Skin epidermis (tissue), 12 donors: ENCODE data around the gene STARD7.

ENCODE experiments used
- H3K27ac ChIP-seq, 21 experiments: fragments of 200-600 bp; sonication (generic) in 11 of 21; one replicate each; pipeline ENCODE4 v1.5.0; 2020; ENCODE audit warnings: mild to moderate bottlenecking in 3 of 21, inconsistent platforms in 2 of 21, moderate library complexity in 2 of 21
- H3K4me3 ChIP-seq, 7 experiments: fragments of 200-600 bp; sonication (generic) in 2 of 7; one replicate each; pipeline ENCODE4 v1.5.0; 2020; ENCODE audit warnings: inconsistent platforms in 2 of 7, mild to moderate bottlenecking in 2 of 7, moderate library complexity in 1 of 7

STARD7 gene

DNA sequence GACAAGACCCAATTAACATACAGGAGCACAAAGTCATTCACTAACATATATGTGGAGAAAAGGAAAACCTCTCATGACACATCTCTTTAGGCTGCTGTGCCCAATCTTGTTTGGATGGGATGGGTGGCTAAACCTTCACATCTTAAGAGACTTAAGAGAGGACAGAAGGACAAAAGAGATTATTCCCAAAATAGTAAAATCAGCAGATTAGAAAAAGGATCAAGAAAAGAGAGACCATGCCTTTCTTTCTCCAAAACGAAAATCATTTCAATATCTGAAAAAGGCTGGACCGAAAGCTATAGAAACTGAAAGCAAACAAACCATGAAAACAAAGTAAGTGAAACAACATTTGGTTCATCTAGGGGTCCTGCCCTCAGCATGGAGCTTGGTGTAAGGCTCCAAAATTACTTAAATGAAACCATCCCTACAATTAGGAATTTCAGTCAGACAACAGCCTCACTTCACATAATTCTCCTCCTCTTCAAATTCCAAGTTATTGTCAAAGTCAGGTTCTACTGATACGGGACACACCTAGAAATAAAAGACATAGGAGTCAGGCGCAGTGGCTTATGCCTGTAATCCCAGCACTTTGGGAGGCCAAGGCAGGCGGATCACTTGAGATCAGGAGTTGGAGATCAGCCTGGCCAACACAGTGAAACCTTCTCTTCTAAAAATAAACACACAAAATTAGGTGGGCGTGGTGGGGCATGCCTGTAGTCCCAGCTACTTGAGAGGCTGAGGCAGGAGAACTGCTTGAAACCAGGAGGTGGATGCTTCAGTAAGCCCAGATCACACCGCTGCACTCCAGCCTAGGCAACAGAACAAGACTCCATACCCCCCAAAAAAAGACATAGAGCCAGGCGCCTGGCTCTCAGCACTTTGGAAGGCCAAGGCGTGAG lies 5.2 kb downstream of the STARD7 start:
- H3K4me3 ChIP-seq, result peak overlapping the region in 1 of 7 experiments; percentile 1
- peak overlapping the region in 18 of 21 experiments; percentile 14 to 78 (median 68) for H3K27ac ChIP-seq

DNA sequence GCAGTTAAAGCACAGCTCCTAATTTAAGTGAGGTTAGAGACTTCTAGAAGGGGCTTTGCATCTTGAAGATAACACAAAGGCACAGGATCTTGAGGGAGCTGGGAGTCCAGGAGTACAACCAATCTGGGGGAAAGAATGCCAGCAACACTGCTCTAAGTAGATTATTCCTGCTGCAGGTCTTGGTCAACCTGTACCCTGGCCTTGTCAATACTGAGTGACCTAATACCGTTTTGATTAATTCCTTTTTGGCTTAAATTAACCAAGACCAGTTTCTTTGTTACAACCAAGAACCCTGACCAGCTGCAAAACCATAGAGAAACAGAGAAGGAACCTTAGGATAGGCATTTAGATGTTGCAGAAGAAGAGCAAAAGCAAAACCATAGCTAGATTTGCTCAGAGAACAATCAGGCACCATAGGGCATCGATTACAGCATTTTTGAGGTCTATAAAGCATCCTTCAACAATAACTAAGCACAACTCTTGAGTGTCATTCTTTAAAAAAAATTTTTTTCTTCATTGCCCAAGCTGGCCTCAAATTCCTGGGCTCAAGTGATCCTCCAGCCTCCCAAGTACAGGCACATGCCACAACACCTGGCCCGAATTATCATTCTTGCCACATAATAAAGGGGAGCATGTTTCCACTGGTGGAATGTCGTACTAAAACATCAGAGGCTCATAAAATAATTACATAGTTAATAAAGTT lies 6.3 kb downstream of the STARD7 start:
- no peak overlapping the region for H3K4me3 ChIP-seq
- H3K27ac ChIP-seq, result peak overlapping the region in 12 of 21 experiments; percentile 5 to 78 (median 70)

DNA sequence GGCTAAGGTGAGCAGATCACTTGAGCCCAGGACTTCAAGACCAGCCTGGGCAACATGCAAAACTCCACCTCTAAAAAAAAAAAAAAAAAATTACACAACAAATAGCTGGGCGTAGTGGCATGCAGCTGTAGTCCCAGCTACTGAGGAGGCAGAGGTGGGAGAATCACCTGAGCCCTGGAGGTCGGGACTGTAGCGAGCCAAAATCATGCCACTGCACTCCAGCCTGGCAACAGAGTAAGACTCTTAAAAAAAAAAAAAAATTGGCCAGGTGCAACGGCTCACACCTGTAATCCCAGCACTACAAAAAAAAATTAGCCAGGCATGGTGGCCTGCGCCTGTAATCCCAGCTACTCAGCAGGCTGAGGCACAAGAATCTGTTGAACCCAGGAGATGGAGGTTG lies 7.3 kb downstream of the STARD7 start:
- H3K4me3 ChIP-seq, result no peak overlapping the region
- peak overlapping the region in 4 of 21 experiments; percentile 8 to 70 (median 25) for H3K27ac ChIP-seq

DNA sequence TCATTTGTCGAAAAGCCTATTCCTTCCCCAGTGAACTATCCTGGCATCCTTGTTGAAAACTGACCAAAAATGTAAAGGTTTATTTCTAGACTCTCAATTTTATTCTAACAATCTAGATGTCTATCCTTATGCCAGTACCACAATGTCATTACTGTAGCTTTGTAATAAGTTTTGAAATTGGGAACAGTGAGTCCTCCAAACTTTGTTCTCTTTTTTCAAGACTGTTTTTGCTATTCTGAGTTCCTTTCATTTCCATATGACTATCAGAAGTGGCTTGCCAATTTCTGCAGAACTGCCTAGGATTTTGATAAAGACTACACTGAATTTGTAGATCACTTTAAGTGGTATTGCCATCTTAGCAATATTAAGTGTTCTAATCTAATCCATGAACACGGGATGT lies 9.7 kb downstream of the STARD7 start:
- H3K27ac ChIP-seq, result peak overlapping the region in 1 of 21 experiments; percentile 25
- no peak overlapping the region for H3K4me3 ChIP-seq

DNA sequence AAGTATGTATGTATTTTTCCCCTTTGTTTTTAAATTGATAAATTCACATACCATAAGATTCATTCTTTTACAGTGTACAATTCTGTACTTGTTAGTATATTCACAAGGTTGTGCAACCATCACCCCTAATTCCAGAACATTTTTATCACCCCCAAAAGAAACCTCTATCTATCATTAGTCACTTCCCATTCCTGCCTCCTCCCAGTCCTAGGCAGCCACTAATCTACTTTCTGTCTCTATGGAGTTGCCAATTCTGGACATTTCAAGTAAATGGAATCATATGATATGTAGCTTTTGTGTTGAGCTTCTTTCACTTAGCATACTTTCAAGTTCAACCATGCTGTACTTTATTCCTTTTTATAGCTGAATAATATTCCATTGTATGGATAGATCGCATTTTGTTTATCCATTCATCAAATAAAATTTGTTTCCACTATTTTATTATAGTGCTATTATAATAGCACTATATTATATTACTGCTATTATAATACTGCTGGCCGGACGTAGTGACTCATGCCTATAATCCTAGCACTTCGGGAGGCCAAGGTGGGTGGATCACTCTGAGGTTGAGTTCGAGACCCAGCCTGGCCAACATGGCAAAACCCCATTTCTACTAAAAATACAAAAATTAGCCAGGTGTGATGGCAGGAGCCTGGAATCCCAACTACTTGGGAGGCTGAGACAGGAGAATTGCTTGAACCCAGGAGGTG lies 10.9 kb downstream of the STARD7 start:
- Histone ChIP-seq H3K27ac (no peak overlapping the region), H3K4me3 (no peak overlapping the region)

DNA sequence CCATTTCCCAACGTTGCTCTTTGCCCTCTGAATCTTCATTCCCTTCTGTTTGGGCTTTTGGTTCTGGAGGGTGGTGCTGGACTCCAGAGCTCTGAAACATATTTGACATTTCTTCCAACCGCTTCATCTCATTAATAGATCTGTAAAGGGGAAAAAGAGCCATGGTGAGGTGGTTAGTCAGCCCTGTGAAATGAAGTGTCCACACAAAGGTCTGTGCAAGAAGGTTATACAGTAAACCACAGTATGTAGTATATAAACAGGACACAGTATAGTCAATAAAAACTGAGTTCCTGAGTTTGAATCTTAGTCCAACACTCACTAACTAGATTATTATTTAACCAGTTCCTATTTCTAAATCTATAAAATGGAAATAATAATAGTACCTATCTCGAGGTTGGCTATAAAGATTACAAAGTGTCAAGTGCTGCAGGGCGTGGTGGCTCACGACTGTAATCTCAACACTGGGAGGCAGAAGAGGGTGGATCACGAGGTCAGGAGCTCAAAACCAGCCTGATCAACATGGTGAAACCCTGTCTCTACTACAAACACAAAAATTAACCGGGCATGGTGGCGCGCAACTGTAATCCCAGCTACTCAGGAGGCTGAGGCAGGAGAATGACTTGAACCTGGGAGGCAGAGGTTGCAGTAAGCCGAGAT lies 13.1 kb downstream of the STARD7 start:
- Histone ChIP-seq H3K27ac (no peak overlapping the region), H3K4me3 (no peak overlapping the region)

DNA sequence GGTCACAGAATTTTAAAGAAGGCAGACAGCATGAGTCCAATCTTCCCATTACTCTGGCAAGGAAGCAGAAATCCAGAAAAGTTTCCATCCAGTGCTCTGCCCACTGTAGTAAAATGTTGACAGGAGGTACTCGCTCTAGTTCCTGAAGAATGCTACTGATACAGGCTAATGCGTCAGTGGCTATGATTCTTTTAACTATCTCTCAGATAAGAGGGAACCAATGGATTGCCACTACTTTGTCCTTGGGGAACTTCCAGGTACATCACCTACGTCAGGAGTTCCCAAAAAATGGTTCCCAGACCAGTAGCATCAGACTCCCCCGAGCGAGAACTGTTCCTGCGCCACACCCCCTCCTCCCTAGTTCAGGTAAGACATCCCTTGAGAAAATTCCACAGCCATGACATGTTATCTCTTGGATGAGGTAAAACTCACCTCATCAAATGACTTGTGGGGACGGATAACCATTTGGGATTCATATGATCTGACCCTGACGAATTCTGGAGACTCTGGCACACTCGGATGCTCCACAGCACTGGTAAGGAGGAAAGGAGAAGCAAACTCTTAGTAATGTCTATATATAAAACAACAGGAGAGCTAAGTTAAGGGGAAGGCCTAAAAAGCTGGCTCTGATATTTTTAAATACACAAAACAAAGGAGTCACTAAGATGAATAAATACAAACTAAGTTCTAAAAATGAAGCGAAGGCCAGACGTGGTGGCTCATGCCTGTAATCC lies 16.5 kb downstream of the STARD7 start:
- no peak overlapping the region for H3K27ac ChIP-seq
- H3K4me3 ChIP-seq, result no peak overlapping the region

DNA sequence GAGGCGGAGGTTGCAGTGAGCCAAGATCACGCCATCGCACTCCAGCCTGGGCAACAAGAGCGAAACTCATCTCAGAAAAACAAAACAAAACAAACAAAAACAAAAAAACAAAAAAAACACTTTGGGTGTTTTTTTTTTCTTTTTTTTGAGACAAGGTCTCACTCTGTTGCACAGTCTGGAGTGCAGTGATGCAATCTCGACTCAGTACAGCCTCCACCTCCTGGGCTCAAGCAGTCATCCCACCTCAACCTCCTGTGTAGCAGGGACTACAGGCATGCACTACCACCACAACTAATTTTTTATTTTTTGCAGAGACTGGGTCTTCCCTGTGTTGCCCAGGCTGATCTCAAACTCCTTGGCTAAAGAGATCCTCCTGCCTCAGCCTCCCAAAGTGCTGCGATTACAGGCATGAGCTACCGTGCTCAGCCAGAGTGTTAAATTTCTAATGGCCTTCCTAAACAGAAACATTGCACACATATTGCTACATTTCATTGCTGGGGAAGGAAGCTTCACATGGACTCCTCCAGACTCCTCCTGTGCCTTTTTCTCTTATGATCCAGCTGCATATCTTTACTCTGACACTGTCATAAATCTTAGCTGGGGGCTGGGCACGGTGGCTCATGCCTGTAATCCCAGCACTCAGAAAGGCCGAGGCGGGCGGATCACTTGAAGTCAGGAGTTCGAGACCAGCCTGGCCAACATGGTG lies 19.7 kb downstream of the STARD7 start:
- no peak overlapping the region for H3K4me3 ChIP-seq
- no peak overlapping the region for H3K27ac ChIP-seq

DNA sequence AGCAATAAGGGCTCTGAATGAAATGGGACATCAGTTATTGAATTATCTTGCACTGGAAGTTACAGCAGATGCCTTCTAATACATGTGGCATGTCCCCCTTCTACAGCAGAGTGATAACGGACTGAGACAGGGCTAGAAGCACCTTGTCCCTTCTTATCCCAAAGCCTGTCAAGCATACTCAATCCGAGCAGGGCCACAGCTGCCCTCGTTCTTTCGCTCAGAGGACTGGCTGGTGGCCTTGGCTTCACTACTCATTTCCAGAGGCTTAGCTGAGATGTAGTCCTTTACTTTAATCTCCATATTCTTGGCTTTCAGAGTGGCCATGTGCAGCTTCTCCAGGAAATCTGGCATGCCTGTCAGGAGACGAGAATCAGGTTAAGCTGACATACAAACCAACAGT lies 22.1 kb downstream of the STARD7 start:
- H3K4me3 ChIP-seq, result no peak overlapping the region
- H3K27ac ChIP-seq, result no peak overlapping the region

DNA sequence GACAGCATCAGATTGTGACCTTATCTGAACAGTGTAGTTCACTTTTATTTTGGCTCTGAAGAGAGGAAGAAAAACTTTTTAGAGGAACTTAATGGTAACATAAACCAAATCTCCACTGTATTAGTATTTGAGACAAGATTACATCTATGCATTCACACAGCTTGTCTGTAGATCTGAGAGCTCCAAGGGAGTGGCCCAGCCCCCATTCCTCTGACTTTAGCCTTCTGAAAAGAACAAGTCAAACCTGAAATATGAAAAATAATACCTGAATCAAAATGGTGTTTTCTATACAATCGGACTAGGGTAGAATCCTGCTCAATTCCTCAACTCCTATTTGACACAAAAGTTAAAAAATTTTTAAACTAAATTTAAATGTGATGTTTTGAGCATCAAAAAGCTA lies 23.1 kb downstream of the STARD7 start:
- Histone ChIP-seq H3K4me3 (no peak overlapping the region), H3K27ac (peak overlapping the region in 1 of 21 experiments; percentile 12)

DNA sequence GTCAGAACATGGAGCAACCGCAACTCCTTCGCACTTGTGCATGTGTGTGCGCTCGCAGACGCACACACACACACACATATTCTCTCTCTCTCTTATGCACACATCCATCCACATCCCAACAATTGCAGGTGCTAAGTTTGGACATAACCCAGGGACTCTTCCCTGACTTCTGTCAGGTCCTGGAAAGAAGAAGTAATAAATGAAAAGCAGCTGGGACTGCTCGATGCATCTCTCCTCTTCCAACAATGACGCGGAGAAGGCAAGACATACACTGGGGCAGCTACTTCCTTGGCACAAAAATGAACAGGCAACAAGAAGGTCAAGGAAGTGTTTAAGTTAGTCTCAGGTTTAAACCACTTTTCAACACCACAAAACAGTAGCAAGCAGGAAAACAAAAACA lies 23.6 kb downstream of the STARD7 start:
- peak overlapping the region in 1 of 21 experiments; percentile 12 for H3K27ac ChIP-seq
- H3K4me3 ChIP-seq, result no peak overlapping the region

DNA sequence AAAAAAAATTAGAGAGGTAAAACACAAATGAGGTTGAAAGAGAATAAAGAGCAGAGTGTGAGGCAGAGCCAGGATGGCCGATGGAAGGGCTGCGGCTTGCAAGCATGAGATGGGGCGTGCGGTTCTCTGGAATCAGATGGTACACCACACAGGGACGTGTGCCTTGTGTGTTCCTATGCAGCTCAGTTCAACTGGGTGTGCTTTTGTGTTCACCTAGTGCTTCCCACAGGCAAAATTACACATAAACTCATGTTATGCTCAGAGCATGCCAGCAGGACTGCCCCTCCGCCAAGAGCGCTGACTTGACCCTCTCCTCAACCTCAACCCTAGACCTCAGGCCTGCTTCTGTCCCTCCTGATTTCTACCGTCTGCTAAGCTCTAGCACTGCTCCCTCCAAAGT lies 24.4 kb downstream of the STARD7 start:
- no peak overlapping the region for H3K4me3 ChIP-seq
- no peak overlapping the region for H3K27ac ChIP-seq

DNA sequence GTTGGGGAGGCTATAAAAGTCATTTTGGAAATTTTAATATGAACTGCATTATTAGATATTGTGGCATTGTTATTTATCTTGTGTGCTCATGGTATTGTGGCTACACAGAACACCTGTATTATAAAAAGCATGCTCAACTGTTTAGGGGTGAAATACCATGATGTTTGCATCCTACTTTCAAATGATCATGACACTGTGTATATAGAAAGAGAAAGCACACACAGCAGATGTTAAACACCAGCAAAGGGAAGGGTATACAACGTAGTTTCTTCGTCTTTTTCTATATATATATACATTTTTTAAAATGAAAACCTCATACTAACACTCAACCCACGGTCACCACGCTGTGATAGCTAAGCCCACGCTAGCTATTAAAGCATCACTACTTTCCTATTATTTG lies 27.1 kb downstream of the STARD7 start:
- no peak overlapping the region for H3K4me3 ChIP-seq
- H3K27ac ChIP-seq, result no peak overlapping the region

DNA sequence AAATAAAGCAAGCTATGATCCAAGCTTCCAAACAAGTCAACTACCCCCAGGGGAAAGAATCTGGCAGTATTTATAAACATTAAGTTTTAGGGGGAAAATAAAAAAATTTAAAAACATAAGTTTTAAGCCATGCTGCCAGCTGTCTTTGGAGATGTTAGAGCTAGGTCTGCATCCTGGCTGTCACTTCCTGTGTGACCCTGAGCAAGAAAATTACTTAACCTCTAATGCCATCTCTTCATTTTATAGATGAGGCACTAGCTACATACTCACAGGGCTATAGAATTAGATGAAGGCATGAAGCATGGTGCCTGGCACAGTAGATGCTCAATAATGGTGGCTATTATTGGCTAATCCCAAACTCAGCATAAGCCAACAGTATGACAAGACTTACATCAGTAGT lies 28.1 kb downstream of the STARD7 start:
- Histone ChIP-seq H3K4me3 (no peak overlapping the region), H3K27ac (no peak overlapping the region)

DNA sequence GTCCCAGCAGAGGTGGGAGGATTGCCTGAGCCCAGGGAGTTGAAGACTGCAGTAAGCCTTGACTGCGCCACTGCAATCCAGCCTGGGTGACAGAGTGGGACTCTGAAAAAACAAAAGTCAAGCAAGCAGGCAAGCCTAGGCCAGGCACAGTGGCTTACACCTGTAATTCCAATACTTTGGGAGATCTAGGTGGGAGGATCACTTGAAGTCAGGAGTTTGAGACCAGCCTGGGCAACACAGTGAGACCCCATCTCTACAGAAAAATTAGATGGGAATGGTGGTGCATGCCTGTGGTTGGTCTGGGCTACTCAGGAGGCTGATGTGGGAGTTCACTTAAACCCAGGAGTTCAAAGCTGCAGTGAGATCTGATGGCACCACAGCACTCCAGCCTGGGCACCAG lies 28.6 kb downstream of the STARD7 start:
- Histone ChIP-seq H3K4me3 (no peak overlapping the region), H3K27ac (no peak overlapping the region)

DNA sequence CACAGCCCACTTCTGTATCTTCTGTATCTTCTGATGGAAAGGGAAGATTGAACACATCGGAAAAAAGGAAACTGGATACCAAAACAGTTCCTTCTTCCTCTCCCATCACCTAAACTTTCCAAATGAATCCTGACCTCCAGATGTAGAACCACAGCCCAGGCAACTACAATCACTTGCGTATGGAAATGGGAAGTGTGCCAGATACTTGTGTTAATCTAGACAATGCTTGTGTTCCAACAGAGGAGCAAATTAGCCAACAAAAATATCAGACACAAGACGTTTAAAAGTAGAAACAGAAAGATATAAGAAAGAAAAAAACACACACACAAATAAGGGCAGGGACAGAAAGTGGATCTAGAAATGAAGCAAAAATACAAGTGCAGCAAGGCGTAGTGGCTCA lies 32.0 kb downstream of the STARD7 start:
- H3K27ac ChIP-seq, result no peak overlapping the region

DNA sequence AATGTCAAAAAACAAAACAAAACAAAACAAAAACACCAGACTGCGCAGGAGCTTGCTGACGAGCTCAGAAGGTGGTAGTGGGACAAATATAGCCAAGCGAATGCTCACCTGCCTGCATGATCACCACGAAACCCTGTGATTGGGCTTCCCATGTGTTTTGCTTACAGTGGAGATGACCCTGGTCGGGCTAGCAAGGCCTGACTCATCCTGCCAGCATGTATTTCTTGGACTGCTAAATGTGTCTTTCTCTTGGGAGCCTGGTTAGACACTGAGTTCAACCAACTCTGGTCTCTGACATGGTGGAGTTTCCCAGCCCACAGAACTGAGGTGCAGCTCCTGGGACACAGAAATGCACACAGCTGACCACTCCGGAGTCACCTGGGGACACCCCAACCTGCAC lies 32.7 kb downstream of the STARD7 start:
- no peak overlapping the region for H3K27ac ChIP-seq
- H3K4me3 ChIP-seq, result no peak overlapping the region

More for the DNA sequence above, 32.0 kb downstream of the STARD7 start:
- H3K4me3 ChIP-seq, result no peak overlapping the region

DNA sequence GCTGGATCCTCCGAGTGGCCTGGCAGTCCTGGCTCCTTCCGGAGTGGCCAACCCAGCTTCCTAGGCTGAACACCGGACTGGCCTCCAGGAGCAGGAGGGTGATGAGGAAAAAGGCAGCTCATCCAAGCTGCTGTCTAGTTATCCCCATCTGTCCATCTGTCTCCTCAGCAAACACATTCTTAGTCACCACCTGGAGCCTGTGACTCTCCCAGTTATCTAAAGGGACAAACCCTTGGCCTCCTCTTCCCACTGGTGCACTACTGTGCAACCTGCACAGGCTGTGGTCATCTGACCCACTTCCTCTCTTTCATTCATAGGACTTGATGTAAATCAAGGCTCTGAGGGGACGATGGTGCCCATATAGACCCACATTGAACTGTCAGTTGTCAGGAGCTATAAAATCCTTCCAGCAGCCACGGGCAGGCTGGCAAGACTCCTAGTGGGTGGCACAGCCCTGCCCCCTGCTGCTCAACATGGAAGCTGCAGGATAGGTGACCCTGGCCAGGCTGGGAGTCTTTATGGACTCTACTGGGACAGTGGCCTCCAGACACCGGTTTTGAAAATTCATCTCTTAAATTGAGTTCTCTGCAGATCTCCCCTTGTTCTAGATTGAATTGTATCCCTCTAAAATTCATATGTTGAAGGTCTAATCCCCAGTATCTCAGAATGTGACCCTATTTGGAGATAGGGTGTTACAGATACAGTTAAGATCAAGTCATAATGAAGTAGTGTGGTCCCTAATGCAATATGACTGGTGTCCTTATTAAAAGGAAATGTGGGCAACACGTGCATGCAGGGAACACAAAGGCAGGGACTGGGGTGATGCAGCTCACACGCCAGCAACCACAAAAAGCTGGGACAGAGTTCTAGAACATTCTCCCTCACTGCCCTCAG lies 34.1 kb downstream of the STARD7 start:
- H3K27ac ChIP-seq, result peak overlapping the region in 1 of 21 experiments; percentile 10
- H3K4me3 ChIP-seq, result no peak overlapping the region
